Stimulated activated CD4-positive, alpha-beta T cell treated with anti-CD3 and anti-CD28 coated beads, Interleukin-2, amount 100 ng/mL, for 48 hours (primary cell): ENCODE data around the gene SLC22A31.
"Not testable (repeated sequence)": the region's sequence is repeated elsewhere in the genome, so short reads cannot be mapped to it uniquely, and the experiment has no call there.

ENCODE experiments used
- DNase-seq, 2 donors: peaks; one replicate each; pipeline ENCODE4 v3.0.0-alpha.2; 2020

The SLC22A31 gene

GRCh38 chr16:89192956-89193575 is 7.3 kb downstream of the SLC22A31 start:
- DNase-seq = peak in 1 of 2 donors; percentile 78

- peak in 1 of 2 donors; percentile 30 for DNase-seq
These were observed 8.0 kb downstream of the SLC22A31 start for GRCh38 chr16:89192186-89192955.

GRCh38 chr16:89191901-89192185 is 8.5 kb downstream of the SLC22A31 start:
- DNase-seq = no peak

- no peak for DNase-seq
These were observed 9.1 kb downstream of the SLC22A31 start for GRCh38 chr16:89191033-89191900.

- DNase-seq = no peak
These were observed 10.0 kb downstream of the SLC22A31 start for GRCh38 chr16:89190150-89190958.

- no peak for DNase-seq
These were observed 10.8 kb downstream of the SLC22A31 start for GRCh38 chr16:89189358-89190025.

- DNase-seq = not testable (repeated sequence)
These were observed 11.6 kb downstream of the SLC22A31 start for GRCh38 chr16:89188471-89189357.

- DNase-seq = no peak
These were observed 12.5 kb downstream of the SLC22A31 start for GRCh38 chr16:89187770-89188392.

- DNase-seq = no peak
These were observed 13.1 kb downstream of the SLC22A31 start for GRCh38 chr16:89187032-89187769.

GRCh38 chr16:89186593-89187031 is 13.7 kb downstream of the SLC22A31 start:
- not testable (repeated sequence) for DNase-seq

- DNase-seq = not testable (repeated sequence)
These were observed 14.3 kb downstream of the SLC22A31 start for GRCh38 chr16:89185887-89186592.

- DNase-seq = no peak
These were observed 15.2 kb downstream of the SLC22A31 start for GRCh38 chr16:89184933-89185794.

- no peak for DNase-seq
These were observed 15.7 kb downstream of the SLC22A31 start for GRCh38 chr16:89184677-89184932.

- DNase-seq = no peak
These were observed 16.2 kb downstream of the SLC22A31 start for GRCh38 chr16:89183975-89184676.

GRCh38 chr16:89183463-89183862 is 16.9 kb downstream of the SLC22A31 start:
- no peak for DNase-seq

- DNase-seq = no peak
These were observed 20.6 kb downstream of the SLC22A31 start for GRCh38 chr16:89179656-89180315.

GRCh38 chr16:89179148-89179484 is 21.2 kb downstream of the SLC22A31 start:
- DNase-seq = no peak
